HepG2 (cell line): ENCODE measurements around the gene RNASE12. TPM values are rescaled to one million over a fixed set of nuclear protein-coding genes. Genes with fewer than 3 reads are reported as not detected.

Source experiments
- GATAD2A ChIP-seq: IDR thresholded peaks from 2 replicates; pipeline ENCODE4 v1.6.1; 2016
- HNF1B ChIP-seq: sonication (generic); formaldehyde crosslinking; IDR thresholded peaks from 2 replicates; pipeline ENCODE4 v1.5.1; 2020; ENCODE audit warnings: mild to moderate bottlenecking, moderate library complexity, missing genetic modification reagents
- KDM2A ChIP-seq: sonication (generic); formaldehyde crosslinking; IDR thresholded peaks from 2 replicates; pipeline ENCODE4 v1.4.0; 2020; ENCODE audit warnings: low read depth, missing genetic modification reagents, borderline replicate concordance
- MYNN ChIP-seq: sonication (generic); formaldehyde crosslinking; IDR thresholded peaks from 2 replicates; pipeline ENCODE4 v1.4.0; 2020; ENCODE audit warnings: mild to moderate bottlenecking, low read depth, missing genetic modification reagents
- NCOA2 ChIP-seq: sonication (generic); formaldehyde crosslinking; IDR thresholded peaks from 2 replicates; pipeline ENCODE4 v1.8.0; 2022; ENCODE audit warnings: inconsistent platforms
- NFE2L2 ChIP-seq: fragments of 150-350 bp; IDR thresholded peaks from 2 replicates; pipeline ENCODE4 v1.6.1; 2014; ENCODE audit warnings: low read length
- SRF ChIP-seq: IDR thresholded peaks from 2 replicates; pipeline ENCODE4 v1.6.1; 2011; ENCODE audit warnings: mild to moderate bottlenecking, low read depth, low read length, moderate library complexity
- TCF7L2 ChIP-seq: IDR thresholded peaks from 2 replicates; pipeline ENCODE4 v1.6.1; 2011; ENCODE audit warnings: mild to moderate bottlenecking, low read depth, low read length, moderate library complexity
- TFDP1 ChIP-seq: IDR thresholded peaks from 2 replicates; pipeline ENCODE4 v1.6.1; 2016; ENCODE audit warnings: missing compliant biosample characterization, missing genetic modification reagents, borderline replicate concordance
- ZBTB3 ChIP-seq: sonication (generic); formaldehyde crosslinking; IDR thresholded peaks from 2 replicates; pipeline ENCODE4 v1.4.0; 2020; ENCODE audit warnings: low read depth, mild to moderate bottlenecking, moderate library complexity, missing genetic modification reagents, borderline replicate concordance
- ZBTB43 ChIP-seq: sonication (generic); formaldehyde crosslinking; conservative IDR thresholded peaks from 2 replicates; pipeline ENCODE4 v1.4.0; 2020; ENCODE audit warnings: missing genetic modification reagents
- ZFP36 ChIP-seq: fragments of 150-350 bp; IDR thresholded peaks from 2 replicates; pipeline ENCODE4 v1.6.1; 2018; ENCODE audit warnings: borderline replicate concordance, low read length, low read depth; ENCODE audit not compliant: partially characterized antibody
- ZNF160 ChIP-seq: sonication (generic); formaldehyde crosslinking; IDR thresholded peaks from 2 replicates; pipeline ENCODE4 v1.8.0; 2022; ENCODE audit warnings: mild to moderate bottlenecking, inconsistent platforms, missing genetic modification reagents
- ZNF292 ChIP-seq: sonication (generic); formaldehyde crosslinking; IDR thresholded peaks from 2 replicates; pipeline ENCODE4 v1.8.1; 2022; ENCODE audit warnings: mild to moderate bottlenecking, low read depth, missing genetic modification reagents, borderline replicate concordance
- polyA plus RNA-seq, 8 experiments: library from polyadenylated mRNA; depleted of rRNA in 3 of 8; stranded (reverse) in 7 of 8; unstranded in 1 of 8; fragments of >200 nt; fragmentation: Illumina TruSeq in 4 of 8; extraction: Trizol in 4 of 8; gene quantifications; 2 replicates each; pipeline versions ENCODE4 v1.2.1 to v1.2.3, GENCODE V29; 2011 to 2016; ENCODE audit warnings: low read depth in 4 of 8, missing spikeins in 1 of 8, mixed read lengths in 1 of 8; ENCODE audit not compliant: insufficient read depth in 1 of 8
- total RNA-seq, 5 experiments: library from RNA; depleted of rRNA; stranded (reverse); fragments of >200 nt; fragmentation: Illumina TruSeq; extraction: Trizol; gene quantifications; 2 replicates each; pipeline ENCODE4 v1.2.3, GENCODE V29; 2016; ENCODE audit warnings: low read depth in 1 of 5
- TF ChIP-seq, protein P1 (sequence below): IDR thresholded peaks from 2 replicates; pipeline ENCODE4 v1.6.1; 2016
- TF ChIP-seq, protein P2 (sequence below): sonication (generic); formaldehyde crosslinking; IDR thresholded peaks from 2 replicates; pipeline ENCODE4 v1.5.0; 2020; ENCODE audit warnings: mild to moderate bottlenecking, missing genetic modification reagents, borderline replicate concordance

Gene RNASE12
- total and polyA plus RNA-seq, 2 of the 13 experiments (the other 11 are each of a cell fraction or from before 2014, with no cell fraction given): not detected

DNA sequence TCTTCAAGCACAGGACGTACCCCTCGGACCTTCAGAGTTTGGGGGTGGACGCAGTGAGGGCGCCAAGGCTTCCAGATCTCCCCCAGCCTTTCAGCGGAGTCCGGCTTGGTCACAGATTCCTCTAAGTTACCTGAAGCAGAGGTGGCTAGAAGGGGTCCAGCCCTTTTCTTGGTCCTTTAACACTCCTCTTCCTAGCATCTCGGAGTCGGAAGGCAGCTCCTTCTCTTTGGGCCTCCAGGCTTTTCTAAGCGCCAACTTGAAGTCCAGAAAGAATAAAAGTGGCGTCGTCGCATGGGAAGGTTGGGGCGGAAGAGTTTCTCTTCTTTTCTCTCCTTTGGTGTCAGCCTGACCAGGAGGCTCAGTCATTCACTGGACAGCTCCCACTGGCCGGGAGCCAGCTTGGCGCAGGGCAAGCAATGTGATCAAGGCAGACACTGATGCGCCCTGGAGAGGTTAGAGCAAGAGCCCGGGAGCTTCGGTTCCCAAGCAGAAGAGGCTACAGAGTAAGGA, 40.8 kb upstream of the RNASE12 start (continued):
- TF ChIP-seq ZBTB43 (no peak), ZNF160 (CRISPR knock-in tag) (no peak), ZBTB3 (no peak), NCOA2 (CRISPR knock-in tag) (no peak), TCF7L2 (no peak), KDM2A (no peak; the same call in 1 of the 2 replicates), TFDP1 (CRISPR knock-in tag) (no peak), HNF1B (CRISPR knock-in tag) (peak; percentile 65; the same call in 1 of the 2 replicates), GATAD2A (CRISPR knock-in tag) (peak; percentile 25; the same call in 1 of the 2 replicates), ZNF292 (0 out of 2 replicates have a peak, but pooled peaks have one; percentile 29), MYNN (CRISPR knock-in tag) (0 out of 2 replicates have a peak, but pooled peaks have one; percentile 41), NFE2L2 (no peak), ZFP36 (no peak), SRF (no peak)
- TF ChIP-seq, protein P1, sequence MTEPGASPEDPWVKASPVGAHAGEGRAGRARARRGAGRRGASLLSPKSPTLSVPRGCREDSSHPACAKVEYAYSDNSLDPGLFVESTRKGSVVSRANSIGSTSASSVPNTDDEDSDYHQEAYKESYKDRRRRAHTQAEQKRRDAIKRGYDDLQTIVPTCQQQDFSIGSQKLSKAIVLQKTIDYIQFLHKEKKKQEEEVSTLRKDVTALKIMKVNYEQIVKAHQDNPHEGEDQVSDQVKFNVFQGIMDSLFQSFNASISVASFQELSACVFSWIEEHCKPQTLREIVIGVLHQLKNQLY: no peak
- TF ChIP-seq, protein P2, sequence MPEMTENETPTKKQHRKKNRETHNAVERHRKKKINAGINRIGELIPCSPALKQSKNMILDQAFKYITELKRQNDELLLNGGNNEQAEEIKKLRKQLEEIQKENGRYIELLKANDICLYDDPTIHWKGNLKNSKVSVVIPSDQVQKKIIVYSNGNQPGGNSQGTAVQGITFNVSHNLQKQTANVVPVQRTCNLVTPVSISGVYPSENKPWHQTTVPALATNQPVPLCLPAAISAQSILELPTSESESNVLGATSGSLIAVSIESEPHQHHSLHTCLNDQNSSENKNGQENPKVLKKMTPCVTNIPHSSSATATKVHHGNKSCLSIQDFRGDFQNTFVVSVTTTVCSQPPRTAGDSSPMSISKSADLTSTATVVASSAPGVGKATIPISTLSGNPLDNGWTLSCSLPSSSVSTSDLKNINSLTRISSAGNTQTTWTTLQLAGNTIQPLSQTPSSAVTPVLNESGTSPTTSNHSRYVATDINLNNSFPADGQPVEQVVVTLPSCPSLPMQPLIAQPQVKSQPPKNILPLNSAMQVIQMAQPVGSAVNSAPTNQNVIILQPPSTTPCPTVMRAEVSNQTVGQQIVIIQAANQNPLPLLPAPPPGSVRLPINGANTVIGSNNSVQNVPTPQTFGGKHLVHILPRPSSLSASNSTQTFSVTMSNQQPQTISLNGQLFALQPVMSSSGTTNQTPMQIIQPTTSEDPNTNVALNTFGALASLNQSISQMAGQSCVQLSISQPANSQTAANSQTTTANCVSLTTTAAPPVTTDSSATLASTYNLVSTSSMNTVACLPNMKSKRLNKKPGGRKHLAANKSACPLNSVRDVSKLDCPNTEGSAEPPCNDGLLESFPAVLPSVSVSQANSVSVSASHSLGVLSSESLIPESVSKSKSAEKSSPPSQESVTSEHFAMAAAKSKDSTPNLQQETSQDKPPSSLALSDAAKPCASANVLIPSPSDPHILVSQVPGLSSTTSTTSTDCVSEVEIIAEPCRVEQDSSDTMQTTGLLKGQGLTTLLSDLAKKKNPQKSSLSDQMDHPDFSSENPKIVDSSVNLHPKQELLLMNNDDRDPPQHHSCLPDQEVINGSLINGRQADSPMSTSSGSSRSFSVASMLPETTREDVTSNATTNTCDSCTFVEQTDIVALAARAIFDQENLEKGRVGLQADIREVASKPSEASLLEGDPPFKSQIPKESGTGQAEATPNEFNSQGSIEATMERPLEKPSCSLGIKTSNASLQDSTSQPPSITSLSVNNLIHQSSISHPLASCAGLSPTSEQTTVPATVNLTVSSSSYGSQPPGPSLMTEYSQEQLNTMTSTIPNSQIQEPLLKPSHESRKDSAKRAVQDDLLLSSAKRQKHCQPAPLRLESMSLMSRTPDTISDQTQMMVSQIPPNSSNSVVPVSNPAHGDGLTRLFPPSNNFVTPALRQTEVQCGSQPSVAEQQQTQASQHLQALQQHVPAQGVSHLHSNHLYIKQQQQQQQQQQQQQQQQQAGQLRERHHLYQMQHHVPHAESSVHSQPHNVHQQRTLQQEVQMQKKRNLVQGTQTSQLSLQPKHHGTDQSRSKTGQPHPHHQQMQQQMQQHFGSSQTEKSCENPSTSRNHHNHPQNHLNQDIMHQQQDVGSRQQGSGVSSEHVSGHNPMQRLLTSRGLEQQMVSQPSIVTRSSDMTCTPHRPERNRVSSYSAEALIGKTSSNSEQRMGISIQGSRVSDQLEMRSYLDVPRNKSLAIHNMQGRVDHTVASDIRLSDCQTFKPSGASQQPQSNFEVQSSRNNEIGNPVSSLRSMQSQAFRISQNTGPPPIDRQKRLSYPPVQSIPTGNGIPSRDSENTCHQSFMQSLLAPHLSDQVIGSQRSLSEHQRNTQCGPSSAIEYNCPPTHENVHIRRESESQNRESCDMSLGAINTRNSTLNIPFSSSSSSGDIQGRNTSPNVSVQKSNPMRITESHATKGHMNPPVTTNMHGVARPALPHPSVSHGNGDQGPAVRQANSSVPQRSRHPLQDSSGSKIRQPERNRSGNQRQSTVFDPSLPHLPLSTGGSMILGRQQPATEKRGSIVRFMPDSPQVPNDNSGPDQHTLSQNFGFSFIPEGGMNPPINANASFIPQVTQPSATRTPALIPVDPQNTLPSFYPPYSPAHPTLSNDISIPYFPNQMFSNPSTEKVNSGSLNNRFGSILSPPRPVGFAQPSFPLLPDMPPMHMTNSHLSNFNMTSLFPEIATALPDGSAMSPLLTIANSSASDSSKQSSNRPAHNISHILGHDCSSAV (CRISPR knock-in tag): no peak
